AG04450 (cell line): ENCODE results near the gene NUDT13. TPM values are rescaled to one million over a fixed set of nuclear protein-coding genes. Genes with fewer than 3 reads are reported as not detected.

Experiments used
- CTCF ChIA-PET: fragments of 300-600, 350-600 bp; formaldehyde crosslinking; extraction: SDS; loops from one replicate; lab custom pipeline; 2022; ENCODE audit warnings: antibody characterized with exemption, inconsistent platforms; lab: Charles Lee
- POLR2A ChIA-PET: fragments of 350-600 bp; formaldehyde crosslinking; extraction: SDS; loops from one replicate; lab custom pipeline; 2021; ENCODE audit warnings: antibody characterized with exemption, inconsistent platforms; lab: Yijun Ruan, JAX
- DNase-seq: peaks from one replicate; pipeline ENCODE4 v3.0.0-alpha.2; 2011; ENCODE audit warnings: low read depth, low spot score
- H3K27ac ChIP-seq: one replicate; pipeline ENCODE4 v1.5.1; 2012; ENCODE audit warnings: low read depth, low read length, control low read depth
- H3K27me3 ChIP-seq: one replicate; pipeline ENCODE4 v1.6.0; 2012; ENCODE audit warnings: low read length; ENCODE audit not compliant: control insufficient read depth, insufficient read depth
- H3K4me3 ChIP-seq: 2 replicates; pipeline ENCODE4 v1.5.1; 2011; ENCODE audit warnings: mild to moderate bottlenecking, low read depth, low read length, control low read depth
- H3K9me3 ChIP-seq: 2 replicates; pipeline ENCODE4 v1.5.1; 2012; ENCODE audit warnings: low read length; ENCODE audit not compliant: control insufficient read depth, insufficient read depth
- CTCF ChIP-seq: IDR thresholded peaks from 2 replicates; pipeline ENCODE4 v1.5.1; 2011; ENCODE audit warnings: low read depth, low read length, control low read depth, inconsistent platforms
- polyA plus RNA-seq: library from polyadenylated mRNA; depleted of rRNA; stranded (reverse); fragments of >200 nt; gene quantifications from 2 replicates; pipeline ENCODE4 v1.2.3, GENCODE V29; 2011

The NUDT13 gene
- polyA plus RNA-seq, 1 experiment: 1.4 TPM

DNA sequence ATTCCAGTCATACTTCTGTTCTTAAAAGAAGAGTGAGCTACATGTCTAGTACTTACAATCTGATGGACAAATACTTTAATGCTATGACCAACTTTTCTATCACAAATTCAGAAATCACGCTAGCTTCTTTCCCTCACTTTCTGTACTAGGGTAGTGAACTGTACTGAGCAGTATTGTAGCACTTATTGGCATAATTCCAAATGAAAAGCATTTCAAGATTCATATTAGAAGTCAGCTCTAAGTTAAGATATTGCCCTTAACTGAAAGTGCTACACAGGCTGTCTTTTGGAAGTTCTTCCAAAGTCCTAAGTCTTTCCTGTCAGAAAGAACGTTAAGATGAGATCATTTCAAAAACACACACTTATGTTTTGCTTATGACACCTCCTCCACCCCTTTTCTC is 27.0 kb upstream of the NUDT13 start:
- ChIA-PET CTCF (interaction anchor here (1.6 to 1.8 kb wide), 2 partner anchors 13 to 76 kb away, joined by 7 to 17 read pairs; partner anchors contain the start of gene P4HA1), POLR2A (interaction anchor here (0.6 to 2.9 kb wide), 2 partner anchors 11 to 13 kb away, joined by 3 to 11 read pairs; partner anchors contain the start of gene P4HA1)
- Histone ChIP-seq H3K4me3 (no peak overlapping the region), H3K9me3 (no peaks in the 10 kb centered on the region), H3K27ac (no peak overlapping the region), H3K27me3 (no peaks in the 10 kb centered on the region)
- no peak for DNase-seq
- TF ChIP-seq CTCF: no peak

DNA sequence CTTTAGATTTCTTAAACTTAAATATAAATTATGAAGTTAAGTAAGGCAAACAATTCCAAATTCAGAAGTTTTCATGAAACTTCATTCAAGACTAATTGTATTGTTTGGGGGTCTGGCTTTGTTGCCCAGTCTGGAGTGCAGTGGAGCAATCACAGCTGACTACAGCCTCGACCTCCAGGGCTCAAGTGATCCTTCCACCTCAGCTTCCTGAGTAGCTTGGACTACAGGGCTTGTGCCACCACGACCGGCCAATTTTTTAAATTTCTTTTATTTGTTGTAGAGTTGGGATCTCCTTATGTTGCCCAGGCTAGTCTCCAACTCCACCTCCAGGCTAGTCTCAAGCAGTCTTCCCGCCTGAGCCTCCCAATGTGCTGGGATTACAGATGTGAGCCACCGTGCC is 26.0 kb upstream of the NUDT13 start:
- ChIA-PET CTCF (interaction anchor here (1.6 kb wide), 1 partner anchor 75 kb away, joined by 7 read pairs; no protein-coding TSS in a partner anchor), POLR2A (interaction anchor here (2.9 kb wide), 1 partner anchor 13 kb away, joined by 11 read pairs; the partner anchor contains the start of gene P4HA1)
- H3K27ac ChIP-seq: no peak overlapping the region
- H3K9me3 ChIP-seq: no peaks in the 10 kb centered on the region
- no peak for DNase-seq
- no peak overlapping the region for H3K4me3 ChIP-seq
- TF ChIP-seq CTCF: no peak
- no peaks in the 10 kb centered on the region for H3K27me3 ChIP-seq

- TF ChIP-seq CTCF: no peak
- Histone ChIP-seq H3K27ac (no peak overlapping the region), H3K9me3 (no peaks in the 10 kb centered on the region), H3K4me3 (no peak overlapping the region), H3K27me3 (no peaks in the 10 kb centered on the region)
- ChIA-PET POLR2A (interaction anchor here (0.7 kb wide), 1 partner anchor 43 kb away, joined by 6 read pairs; no protein-coding TSS in a partner anchor), CTCF (interaction anchor here (1.6 kb wide), 1 partner anchor 10 kb away, joined by 4 read pairs; the partner anchor contains the start of gene P4HA1)
- no peak for DNase-seq
Measured at GRCh38 chr10:73086816-73087215, 23.4 kb upstream of the NUDT13 start.

DNA sequence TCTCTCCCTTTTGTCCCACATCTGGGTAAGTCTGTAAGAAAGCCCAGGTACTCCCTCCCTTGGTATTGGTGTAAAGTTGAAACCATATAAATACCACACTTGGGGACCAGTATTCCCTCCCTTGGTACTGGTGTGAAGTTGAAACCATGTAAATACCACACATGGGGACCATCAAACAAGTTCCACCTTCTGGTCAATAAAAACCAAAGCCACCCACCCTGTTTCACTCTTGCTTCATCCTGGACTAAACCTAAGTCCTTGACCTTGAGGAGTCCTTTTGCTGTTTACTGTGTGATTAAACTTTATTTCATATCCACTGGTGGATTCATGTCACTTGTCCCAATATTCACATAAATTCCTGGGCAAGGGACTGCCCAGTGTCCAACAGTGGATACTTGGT is 22.0 kb upstream of the NUDT13 start:
- no peak overlapping the region for H3K27ac ChIP-seq
- H3K27me3 ChIP-seq: no peaks in the 10 kb centered on the region
- no peak overlapping the region for H3K4me3 ChIP-seq
- ChIA-PET POLR2A (no interaction called here), CTCF (interaction anchor here (1.9 kb wide), 1 partner anchor 71 kb away, joined by 6 read pairs; no protein-coding TSS in a partner anchor)
- no peak for TF ChIP-seq CTCF
- no peak for DNase-seq
- H3K9me3 ChIP-seq: no peaks in the 10 kb centered on the region

DNA sequence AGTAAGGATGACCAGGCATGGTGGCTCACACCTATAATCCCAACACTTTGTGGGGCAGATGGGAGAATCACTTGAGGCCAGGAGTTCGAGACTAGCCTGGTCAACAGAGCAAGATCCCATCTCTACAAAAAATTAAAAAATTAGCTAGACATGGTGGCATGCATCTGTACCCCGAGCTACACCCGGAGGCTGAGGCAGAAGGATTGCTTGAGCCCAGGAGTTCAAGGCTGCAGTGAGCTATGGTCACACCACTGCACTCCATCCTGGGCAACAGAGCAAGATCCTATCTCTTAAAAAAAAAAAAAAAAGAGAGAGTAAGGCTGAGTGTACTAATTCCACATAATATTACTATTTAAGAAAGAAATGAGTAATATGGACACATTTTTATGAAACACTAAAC is 17.4 kb upstream of the NUDT13 start:
- POLR2A ChIA-PET: no interaction called here

More for the DNA sequence above, 17.4 kb upstream of the NUDT13 start:
- H3K9me3 ChIP-seq: peaks cover 5% of the 10 kb centered on the region; the same call in 1 of the 2 replicates
- CTCF ChIA-PET: interaction anchor here (0.6 to 4.3 kb wide), 2 partner anchors 66 to 525 kb away, joined by 4 to 23 read pairs; no protein-coding TSS in a partner anchor
- DNase-seq: no peak
- no peaks in the 10 kb centered on the region for H3K27me3 ChIP-seq
- no peak overlapping the region for H3K27ac ChIP-seq
- no peak for TF ChIP-seq CTCF
- H3K4me3 ChIP-seq: no peak overlapping the region
